H54 (cell line): ENCODE data around the gene FSTL1.

Experiments used
- DNase-seq: peaks from one replicate; pipeline ENCODE4 v3.0.0; 2011; ENCODE audit warnings: low spot score, mixed read lengths; ENCODE audit not compliant: insufficient read length
- FAIRE-seq: peaks from 3 replicates; lab custom pipeline; 2011; peaks lifted over from hg19 to GRCh38; lab: Jason Lieb, UNC
- POLR2A ChIP-seq: IDR thresholded peaks from 2 replicates; pipeline ENCODE4 v1.6.1; 2011; ENCODE audit warnings: low read depth, mild to moderate bottlenecking, low read length

FSTL1 gene

GRCh38 chr3:120424976-120425570 is 25.7 kb downstream of the FSTL1 start:
- no peak for FAIRE-seq
- TF ChIP-seq POLR2A, result no peak
- no peak for DNase-seq

- FAIRE-seq (no peak), DNase-seq (no peak)
- no peak for TF ChIP-seq POLR2A
Observed at GRCh38 chr3:120424506-120424905, 26.3 kb downstream of the FSTL1 start.

GRCh38 chr3:120423432-120423831 is 27.4 kb downstream of the FSTL1 start:
- no peak for TF ChIP-seq POLR2A
- no peak for DNase-seq
- FAIRE-seq, result no peak

GRCh38 chr3:120421926-120422325 is 28.9 kb downstream of the FSTL1 start:
- no peak for TF ChIP-seq POLR2A
- no peak for DNase-seq
- FAIRE-seq, result no peak

- DNase-seq (no peak), FAIRE-seq (no peak)
- TF ChIP-seq POLR2A, result no peak
Observed at GRCh38 chr3:120420928-120421551, 29.8 kb downstream of the FSTL1 start.

- FAIRE-seq, result no peak
- TF ChIP-seq POLR2A, result no peak
- no peak for DNase-seq
Observed at GRCh38 chr3:120420360-120420759, 30.4 kb downstream of the FSTL1 start.

- FAIRE-seq, result no peak
- TF ChIP-seq POLR2A, result no peak
- DNase-seq, result no peak
Observed at GRCh38 chr3:120419797-120420196, 31.0 kb downstream of the FSTL1 start.

- TF ChIP-seq POLR2A, result no peak
- no peak for DNase-seq
- no peak for FAIRE-seq
Observed at GRCh38 chr3:120418866-120419490, 31.8 kb downstream of the FSTL1 start.

- TF ChIP-seq POLR2A, result no peak
- FAIRE-seq, result no peak
- DNase-seq, result no peak
Observed at GRCh38 chr3:120418446-120418845, 32.3 kb downstream of the FSTL1 start.

- FAIRE-seq, result peak; percentile 90
- no peak for TF ChIP-seq POLR2A
- DNase-seq, result peak; percentile 84
Observed at GRCh38 chr3:120417272-120417911, 33.4 kb downstream of the FSTL1 start.

GRCh38 chr3:120416868-120417267 is 33.9 kb downstream of the FSTL1 start:
- DNase-seq, result no peak
- no peak for TF ChIP-seq POLR2A
- FAIRE-seq, result no peak

- DNase-seq, result no peak
- FAIRE-seq, result no peak
- TF ChIP-seq POLR2A, result no peak
Observed at GRCh38 chr3:120415756-120416155, 35.0 kb downstream of the FSTL1 start.

GRCh38 chr3:120410541-120410940 is 40.3 kb downstream of the FSTL1 start:
- FAIRE-seq (no peak), DNase-seq (no peak)
- no peak for TF ChIP-seq POLR2A

GRCh38 chr3:120410116-120410515 is 40.7 kb downstream of the FSTL1 start:
- TF ChIP-seq POLR2A, result no peak
- no peak for FAIRE-seq
- no peak for DNase-seq

GRCh38 chr3:120407508-120408287 is 43.1 kb downstream of the FSTL1 start:
- no peak for DNase-seq
- no peak for TF ChIP-seq POLR2A
- no peak for FAIRE-seq
